ENCODE data around the gene FITM1.

DNA sequence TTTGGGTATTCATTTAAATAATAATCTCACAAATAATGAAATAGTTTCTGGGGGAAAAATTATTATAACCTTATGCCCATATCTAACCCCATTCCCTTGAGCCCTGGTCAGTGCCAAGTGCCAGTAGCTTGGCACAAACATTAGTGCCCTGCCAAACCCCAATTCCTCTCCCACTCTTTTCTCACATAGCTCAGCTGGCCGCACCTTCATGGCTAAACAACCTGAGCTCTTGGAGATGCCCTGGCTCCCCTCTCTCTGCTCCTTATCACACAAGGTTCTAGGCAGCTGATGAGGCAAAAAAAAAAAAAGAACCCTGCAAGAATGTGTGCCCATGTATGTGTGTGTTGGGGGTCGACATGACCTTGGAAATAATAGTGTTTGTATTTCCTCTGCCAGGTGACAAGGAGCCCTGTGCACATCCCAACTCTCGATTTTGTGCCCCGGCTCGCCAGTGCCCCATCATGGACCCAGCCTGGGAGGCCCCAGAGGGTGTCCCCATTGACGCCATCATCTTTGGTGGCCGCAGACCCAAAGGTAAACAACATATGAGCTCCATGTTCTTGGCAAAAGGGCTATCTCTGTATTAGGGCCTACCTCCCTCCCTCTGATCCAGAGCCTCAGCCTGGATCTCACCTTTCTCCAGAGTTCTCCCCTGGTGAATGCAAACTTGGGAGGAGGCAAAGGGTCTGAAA is 28.0 kb upstream of the FITM1 start:
- TF ChIP-seq, protein P1, sequence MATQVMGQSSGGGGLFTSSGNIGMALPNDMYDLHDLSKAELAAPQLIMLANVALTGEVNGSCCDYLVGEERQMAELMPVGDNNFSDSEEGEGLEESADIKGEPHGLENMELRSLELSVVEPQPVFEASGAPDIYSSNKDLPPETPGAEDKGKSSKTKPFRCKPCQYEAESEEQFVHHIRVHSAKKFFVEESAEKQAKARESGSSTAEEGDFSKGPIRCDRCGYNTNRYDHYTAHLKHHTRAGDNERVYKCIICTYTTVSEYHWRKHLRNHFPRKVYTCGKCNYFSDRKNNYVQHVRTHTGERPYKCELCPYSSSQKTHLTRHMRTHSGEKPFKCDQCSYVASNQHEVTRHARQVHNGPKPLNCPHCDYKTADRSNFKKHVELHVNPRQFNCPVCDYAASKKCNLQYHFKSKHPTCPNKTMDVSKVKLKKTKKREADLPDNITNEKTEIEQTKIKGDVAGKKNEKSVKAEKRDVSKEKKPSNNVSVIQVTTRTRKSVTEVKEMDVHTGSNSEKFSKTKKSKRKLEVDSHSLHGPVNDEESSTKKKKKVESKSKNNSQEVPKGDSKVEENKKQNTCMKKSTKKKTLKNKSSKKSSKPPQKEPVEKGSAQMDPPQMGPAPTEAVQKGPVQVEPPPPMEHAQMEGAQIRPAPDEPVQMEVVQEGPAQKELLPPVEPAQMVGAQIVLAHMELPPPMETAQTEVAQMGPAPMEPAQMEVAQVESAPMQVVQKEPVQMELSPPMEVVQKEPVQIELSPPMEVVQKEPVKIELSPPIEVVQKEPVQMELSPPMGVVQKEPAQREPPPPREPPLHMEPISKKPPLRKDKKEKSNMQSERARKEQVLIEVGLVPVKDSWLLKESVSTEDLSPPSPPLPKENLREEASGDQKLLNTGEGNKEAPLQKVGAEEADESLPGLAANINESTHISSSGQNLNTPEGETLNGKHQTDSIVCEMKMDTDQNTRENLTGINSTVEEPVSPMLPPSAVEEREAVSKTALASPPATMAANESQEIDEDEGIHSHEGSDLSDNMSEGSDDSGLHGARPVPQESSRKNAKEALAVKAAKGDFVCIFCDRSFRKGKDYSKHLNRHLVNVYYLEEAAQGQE (IDR thresholded peaks at IDR 0.05; ENCODE audit: insufficient replicate concordance, low read depth), result no peak
- TF ChIP-seq, protein P2, sequence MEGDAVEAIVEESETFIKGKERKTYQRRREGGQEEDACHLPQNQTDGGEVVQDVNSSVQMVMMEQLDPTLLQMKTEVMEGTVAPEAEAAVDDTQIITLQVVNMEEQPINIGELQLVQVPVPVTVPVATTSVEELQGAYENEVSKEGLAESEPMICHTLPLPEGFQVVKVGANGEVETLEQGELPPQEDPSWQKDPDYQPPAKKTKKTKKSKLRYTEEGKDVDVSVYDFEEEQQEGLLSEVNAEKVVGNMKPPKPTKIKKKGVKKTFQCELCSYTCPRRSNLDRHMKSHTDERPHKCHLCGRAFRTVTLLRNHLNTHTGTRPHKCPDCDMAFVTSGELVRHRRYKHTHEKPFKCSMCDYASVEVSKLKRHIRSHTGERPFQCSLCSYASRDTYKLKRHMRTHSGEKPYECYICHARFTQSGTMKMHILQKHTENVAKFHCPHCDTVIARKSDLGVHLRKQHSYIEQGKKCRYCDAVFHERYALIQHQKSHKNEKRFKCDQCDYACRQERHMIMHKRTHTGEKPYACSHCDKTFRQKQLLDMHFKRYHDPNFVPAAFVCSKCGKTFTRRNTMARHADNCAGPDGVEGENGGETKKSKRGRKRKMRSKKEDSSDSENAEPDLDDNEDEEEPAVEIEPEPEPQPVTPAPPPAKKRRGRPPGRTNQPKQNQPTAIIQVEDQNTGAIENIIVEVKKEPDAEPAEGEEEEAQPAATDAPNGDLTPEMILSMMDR (IDR thresholded peaks at IDR 0.05; ENCODE audit: insufficient read depth, low read length), result no peak
- no peak for TF ChIP-seq SPI1 (IDR thresholded peaks at IDR 0.05; ENCODE audit: borderline replicate concordance, low read depth)
